ENCODE results near the gene CYP46A1.
"Not testable (repeated sequence)": the region's sequence is repeated elsewhere in the genome, so short reads cannot be mapped to it uniquely, and the experiment has no call there.

The CYP46A1 gene

DNA sequence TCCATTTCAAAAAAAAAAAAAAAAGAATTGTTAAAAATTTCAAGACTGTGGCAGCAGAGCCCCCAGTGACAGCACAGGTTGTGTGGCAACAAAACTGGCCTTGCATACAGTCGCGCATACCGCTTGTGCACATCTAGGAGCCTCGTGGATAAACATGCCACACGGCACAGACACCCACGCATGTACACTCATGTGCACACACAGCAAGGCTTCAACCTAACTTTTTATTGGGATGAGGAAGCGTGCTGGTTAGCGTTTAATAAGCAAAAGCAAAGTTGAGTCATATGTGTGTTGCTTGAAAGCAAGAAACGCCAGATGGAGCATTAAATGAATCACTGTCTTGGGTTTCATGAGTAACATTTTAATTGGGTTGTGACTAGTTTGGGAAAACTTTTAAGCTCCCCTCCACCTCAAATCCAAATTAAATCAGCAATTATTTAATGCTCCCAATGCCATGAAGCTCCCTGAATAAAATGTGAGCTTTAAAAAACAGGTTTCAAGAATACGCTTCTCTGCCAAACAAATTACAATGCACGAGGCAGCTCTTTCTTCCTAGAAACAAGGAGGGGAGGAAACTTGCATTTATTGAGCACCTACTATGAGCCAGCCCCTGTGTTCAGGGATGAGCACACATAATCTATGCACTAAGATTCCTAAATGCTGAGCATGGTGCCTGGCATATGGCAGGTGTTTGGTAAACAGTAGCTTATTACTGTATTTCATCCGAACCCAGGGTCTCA, 73.4 kb downstream of the CYP46A1 start:
- ATAC-seq (no peak), DNase-seq (no peak)

DNA sequence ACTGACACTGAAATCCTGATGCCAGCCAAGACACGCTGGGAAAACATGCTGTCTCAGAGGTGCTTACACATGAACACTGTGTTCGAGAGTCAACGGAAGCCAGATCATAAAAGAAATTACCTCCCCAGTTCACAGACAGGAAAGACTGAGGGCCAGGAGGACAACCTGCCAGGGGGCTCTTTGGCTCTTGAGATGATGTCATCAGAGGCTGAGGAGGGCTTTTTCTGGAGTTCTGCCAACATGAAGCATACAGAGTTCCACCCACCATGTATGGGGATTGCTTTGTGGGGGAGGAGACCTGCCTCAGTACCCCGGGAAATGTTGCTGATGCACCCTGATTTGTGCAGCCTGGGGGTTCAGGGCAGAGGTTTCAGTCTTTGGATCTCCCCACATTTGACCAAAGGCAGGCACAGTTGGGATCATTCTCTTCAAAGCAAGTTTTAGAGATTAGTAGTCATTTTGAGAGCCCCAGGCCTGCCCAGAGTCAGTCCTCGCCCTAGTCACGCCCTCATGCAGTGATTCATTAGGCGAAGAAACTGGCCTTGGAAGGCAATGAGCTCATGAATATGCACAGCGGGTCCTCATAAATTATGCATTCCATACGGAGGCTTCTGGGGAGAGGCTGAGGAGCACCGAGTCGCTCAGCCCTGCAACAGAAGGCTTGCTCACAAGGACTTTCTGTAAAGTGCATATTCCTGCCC, 74.2 kb downstream of the CYP46A1 start:
- ATAC-seq = peak; percentile 47
- DNase-seq = no peak

DNA sequence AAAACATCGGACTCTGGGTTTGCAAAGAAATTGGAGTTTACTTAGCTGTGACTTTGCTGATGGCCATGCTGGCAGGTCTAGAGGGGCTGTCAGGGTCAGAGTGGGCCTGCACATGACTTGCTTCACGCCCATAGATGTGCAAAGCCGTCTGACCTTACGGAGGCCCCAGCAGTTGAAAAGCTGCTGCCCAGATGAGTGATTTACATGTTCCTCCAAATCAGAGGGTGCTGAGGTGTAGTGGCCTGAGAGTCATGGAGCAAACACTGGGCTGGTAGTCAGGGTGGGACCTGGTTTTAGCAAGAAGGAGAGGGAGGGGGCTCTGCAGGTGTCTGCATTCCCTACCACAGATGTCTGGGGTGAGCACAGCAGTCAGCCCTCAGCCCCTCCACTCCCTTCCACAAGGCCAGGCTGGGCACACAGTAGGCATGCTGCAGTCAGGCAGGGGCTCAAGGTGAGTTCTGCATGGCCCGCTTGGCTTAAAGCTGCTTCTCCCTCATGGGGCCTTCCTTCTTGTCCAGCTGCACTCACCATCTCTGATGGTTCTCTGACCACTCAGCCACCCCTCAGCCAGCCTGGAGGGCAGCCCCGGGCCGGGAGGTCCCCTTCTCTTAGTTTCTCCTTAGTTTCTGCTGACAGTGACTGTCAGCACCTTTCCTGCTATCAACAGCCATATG, 74.9 kb downstream of the CYP46A1 start:
- ATAC-seq (no peak), DNase-seq (no peak)

DNA sequence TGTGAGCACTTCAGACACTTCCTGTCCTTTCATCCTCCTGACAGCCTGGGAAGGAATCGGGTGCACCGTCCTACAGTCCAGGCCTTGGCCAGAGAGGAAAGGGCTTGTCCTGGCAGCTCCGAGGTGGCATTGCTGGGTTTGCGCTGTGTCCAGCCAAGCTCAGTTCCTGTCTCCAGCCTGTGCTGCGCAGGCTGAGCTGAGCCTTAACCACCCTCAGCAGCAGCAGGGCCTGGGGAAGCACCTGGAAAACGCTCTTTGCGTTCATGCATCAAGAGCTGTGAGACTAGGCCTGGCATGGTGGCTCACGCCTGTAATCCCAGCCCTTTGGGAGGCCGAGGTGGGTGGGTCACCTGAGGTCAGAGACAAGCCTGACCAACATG, 75.4 kb downstream of the CYP46A1 start:
- ATAC-seq (no peak), DNase-seq (no peak)

DNA sequence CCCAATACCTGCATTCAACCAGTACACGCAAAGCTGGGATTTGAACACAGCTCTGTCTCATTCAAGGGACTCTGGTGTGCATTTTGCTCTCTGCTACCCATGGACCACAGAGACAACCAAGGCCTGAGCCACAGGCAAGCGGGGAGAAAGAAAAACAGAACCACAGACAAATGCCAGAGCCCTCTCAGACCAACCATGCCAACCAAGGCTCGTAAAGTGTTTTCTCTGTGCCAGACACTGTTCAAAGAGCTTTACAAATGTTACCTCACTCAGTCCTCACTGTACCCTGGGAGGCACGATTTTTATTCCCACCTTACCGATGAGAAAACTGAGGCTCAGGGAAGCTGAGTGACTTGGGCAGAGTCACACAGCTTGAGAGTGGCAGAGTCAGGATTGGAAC, 76.7 kb downstream of the CYP46A1 start:
- DNase-seq (no peak), ATAC-seq (no peak)

DNA sequence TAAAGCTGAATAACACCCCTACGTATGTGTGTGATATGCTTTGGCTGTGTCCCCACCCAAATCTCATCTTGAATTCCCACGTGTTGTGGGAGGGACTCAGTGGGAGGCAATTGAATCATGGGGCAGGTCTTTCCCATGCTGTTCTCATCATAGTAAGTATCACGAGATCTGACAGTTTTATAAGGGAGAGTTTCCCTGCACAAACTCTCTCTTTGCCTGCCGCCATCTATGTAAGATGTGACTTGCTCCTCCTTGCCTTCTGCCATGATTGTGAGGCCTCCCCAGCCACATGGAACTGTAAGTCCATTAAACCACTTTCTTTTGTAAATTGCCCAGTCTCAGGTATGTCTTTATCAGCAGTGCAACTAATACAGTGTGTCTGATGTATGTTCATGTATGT, 78.8 kb downstream of the CYP46A1 start:
- not testable (repeated sequence) for ATAC-seq, DNase-seq

DNA sequence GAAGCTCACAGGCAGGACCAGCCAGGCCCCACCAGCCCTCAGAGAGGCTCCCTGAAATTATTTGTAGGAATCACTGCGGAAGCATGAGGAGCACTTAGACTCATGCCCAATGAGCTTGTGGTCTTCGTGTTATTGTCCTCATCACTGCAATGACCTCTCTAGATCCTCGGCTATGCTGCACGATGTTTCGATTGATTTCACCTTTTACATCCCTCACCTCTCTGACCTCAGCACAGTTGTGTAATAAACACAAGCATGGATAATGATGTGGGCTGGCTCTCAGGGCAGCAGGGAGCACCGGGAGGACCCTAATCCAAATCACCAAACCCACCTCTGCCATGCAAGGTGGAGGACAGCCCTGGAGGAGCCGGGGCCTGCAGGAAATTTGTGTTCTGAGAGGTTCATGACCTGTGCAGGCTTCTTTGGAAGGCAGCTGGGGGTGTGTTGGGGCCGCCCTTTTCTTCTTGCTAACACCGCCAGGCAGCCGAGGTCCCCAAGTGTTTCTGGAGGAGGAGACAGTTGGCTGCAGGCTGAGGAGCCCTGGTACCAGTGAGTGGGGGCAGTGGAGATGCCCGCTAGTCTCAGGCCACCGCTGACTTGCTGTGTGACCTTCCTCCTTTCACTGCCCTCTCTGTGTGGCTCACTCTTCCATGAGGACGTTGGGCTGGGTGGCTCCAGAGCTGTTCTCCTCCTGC, 79.6 kb downstream of the CYP46A1 start:
- ATAC-seq (no peak), DNase-seq (no peak)

DNA sequence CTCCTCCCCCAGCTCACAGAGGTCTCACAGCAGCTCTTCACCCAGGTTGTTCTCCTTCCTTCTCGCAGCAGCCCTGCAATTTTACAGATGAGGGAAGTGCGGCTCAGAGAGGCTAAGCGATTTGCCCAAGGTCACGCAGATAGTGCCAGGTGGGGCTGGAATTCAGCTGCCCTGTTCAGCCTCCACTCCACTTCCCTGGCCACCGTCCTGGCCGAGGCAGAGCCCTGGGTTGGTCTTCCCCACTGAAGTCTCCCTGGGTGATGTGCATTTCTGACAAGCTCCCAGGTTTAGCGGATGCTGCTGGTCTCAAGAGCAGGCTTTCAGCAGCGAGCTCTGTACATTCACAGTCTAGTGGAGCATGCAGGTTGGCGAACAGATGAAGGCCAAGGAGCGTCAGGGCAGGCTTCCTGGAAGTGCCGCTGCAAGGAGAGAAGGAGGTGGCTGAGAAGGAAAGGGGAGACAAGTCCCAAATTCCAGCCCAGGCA, 80.2 kb downstream of the CYP46A1 start:
- ATAC-seq (no peak), DNase-seq (no peak)

DNA sequence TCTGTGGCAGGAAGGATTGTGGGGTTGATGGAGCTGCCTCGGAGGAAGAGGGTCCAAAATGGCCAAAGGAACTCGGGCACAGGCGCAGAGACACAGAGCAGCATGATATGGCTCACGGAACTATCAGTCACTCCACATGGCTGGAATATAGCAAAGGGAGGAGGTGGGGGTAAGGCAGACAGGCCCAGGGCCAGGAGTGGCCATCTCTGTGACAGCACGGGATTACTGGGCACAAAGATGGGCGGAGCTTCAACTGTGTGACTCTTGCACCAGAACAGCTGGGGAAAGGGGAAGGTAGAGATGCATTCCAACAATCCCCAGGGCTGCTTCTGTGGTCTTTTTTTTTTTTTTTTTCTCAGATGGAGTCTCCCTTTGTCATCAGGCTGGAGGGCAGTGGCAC, 84.3 kb downstream of the CYP46A1 start:
- ATAC-seq (no peak), DNase-seq (no peak)

DNA sequence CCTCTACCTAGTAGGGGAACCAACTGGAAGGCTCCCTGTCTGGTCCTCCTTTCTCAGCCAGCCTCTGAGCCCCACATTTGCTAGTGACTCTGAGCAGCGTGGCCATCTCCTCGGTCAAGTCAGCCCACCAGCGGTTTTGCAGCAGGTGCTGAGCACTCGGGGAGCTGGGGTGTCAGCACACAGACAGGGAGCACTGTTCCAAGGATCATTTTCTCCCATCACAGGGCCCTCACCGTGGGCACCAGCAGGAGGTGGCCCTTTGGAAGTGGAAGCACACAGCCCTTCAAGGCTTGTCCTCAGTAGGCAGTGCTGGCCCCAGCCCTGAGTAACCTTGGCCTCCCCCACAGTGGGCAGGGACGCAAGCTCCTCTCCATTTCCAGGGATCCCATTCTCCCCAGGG, 85.0 kb downstream of the CYP46A1 start:
- no peak for ATAC-seq

DNA sequence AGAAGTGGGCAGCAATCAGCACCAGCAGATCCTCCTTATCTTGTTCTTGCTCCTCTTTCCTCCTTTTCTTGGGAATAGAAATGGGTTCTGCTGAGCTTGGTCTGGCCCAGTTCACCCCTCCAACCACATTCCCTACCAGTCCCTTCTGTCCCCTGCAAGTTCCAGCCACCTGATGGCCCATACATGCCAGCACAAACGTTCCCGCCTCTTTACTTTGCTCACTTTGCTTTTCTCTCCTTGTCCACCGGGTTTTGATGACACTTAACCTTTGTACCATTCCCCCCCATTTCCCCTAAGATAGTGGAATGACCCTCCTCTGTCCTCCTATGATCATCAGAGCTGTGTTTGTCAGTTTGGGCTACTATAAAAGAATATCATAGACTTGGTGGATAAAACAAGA, 85.7 kb downstream of the CYP46A1 start:
- no peak for ATAC-seq
- DNase-seq = no peak

More for the DNA sequence above, 85.0 kb downstream of the CYP46A1 start:
- DNase-seq = no peak

DNA sequence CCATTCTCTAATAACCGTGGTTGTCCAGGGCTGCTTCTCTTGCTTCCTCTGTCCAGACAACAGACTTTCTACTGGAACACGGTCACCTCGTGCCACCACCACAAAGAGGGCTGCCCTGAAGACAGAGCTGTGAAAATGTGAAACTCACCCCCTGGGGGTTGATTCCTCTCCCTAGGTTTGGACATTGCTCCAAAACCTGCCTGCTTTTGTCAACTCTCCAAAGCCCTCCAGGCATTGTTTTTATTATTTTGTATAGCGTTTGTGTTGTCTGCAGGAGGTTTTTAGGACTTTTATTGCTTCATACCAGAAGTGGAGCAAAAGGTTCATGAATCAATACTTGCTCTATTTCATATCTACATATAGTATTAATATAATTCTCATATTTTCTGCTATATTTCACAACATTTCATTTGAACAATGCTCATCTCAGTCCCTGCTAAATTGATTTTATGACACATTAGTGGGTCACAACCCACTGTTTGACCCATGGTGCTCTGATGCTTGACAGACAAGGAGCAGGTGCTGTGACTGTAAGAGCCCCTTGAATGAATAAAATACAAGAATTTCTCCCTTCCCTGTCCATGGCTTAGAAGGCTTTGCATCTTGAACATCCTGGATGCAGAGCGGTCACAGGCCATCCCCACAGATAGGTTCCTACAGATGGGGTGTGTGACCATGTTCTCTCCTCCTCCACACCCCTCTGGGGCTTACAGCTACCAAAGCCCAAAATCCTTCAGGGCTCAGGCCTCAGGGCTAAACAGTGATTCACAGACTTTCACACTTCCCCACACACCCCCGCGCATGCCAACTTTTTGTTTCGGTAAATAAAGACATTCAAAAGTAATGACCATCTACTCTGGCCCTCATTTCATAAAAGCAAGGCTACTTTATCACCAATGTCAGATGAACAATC, 88.5 kb downstream of the CYP46A1 start:
- DNase-seq (no peak), ATAC-seq (no peak)

DNA sequence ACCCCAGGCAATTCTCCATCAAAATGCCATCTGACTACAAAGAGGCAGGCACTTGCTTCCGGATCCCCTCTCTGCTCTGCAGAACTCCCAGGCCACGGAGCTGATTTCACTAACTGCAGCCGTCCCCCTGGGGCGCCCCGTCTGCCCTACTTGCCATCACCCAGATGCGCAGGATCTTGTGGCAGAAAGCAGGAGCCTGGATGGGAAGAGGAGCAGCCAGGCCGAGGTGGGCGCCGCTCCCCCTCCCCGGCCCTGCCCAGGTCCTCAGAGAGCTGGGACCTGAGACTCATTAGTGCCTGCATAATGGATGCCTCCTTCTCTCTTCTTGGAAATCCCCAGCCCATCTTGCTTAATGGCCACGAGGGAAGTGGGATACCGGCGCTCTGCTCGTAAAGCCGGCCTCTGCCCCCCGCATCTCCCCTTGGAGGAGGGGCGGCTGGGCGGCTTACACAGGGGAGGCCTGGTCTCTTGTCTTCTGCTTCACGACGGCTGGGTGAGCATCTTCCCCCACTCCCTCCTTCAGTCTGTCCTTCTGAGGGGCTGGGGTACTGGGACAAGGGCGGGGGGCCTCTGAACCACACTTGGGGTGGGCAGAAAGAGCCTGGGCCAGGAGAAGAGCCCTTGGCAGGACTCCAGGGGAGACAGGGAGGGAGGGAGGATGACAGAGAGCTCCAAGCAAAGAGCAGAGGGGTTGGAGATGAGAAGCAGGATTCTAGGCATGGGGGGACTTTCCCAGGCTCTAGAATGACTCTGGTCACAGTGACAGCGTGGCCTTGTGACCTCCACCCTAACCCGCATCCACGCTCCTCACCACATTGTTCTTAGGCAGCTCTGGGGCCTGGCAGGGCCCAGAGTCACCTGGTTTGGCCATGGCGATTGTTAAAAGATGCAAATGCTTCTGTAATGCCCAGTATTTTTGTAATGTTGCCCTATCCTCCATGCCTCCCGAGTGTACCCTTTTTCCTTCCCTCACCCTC, 89.7 kb downstream of the CYP46A1 start:
- DNase-seq (peak; percentile 11), ATAC-seq (peak; percentile 70)

DNA sequence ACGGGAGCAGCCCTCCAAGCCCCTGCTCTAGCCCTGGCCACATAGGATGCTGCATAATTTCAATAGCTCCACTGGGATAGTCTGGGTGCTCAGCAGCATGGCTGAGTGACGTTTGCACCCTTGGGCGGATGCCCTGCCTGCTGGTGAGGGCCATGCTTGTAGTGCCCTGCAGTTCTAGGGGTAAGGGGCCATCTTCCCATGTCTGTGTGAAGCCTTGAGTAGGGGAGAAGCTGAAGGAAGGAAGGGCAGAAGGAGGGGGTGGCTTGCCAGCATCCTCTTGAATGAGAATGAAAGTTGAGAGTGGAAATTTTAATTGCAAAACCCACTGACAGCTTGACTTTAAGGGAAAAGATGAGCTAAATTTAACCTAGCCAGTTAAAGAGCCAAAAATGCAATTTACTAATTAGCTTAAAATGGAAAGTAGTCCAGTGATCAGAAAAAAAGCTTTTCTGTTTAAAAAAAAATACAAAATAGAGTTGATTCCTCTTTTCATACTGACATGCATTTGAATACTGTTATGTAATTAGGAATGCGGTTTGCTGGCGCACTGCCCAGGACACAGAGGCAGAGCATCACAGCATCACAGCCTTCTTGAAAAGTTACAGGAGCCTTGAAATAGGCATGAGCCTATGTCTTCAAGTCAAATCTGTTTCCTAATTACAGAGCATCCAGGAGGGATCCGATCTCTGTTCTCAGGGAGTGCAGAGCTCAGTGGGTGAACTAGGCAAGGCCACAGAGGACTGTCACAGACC, 90.6 kb downstream of the CYP46A1 start:
- DNase-seq (no peak), ATAC-seq (peak; percentile 62)

DNA sequence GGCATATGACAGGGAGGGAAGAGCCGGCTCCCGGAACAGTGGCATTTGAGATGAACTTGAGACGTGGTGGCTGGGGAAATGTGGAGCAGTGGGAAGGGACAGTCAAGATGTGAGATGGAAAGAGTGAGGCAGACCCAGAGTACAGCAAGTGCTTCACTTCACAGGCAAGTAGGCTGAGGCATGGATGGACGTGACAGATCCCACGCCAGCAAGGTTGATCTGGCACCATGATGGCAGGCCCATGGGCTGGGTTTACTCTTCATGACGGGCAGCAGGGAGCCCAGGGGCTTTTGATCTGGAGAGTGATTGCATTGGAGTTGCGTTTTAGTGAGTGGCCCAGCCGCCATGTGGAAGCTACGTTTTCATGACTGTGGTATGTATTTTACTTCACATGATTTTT, 91.3 kb downstream of the CYP46A1 start:
- DNase-seq (no peak), ATAC-seq (no peak)
